Measurements from ENCODE around the gene SEMG1.

DNA sequence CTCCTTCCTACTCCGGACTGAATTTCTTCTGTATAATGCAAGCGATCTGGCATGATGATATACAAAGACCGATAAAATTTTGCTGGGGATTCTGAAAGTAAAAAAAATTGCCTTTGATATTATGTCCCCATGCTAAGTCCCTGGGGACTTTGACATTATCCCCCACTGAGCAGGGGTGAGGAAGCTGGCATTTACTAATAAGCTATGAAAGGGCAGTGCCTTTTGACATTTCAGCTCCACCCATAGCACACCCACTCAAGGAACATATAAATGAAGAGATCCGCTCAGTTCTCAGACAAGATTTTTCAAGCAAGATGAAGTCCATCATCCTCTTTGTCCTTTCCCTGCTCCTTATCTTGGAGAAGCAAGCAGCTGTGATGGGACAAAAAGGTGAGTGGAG lies 14.2 kb downstream of the SEMG1 start, which contains the start of gene SEMG2:
- TF ChIP-seq, protein P1, sequence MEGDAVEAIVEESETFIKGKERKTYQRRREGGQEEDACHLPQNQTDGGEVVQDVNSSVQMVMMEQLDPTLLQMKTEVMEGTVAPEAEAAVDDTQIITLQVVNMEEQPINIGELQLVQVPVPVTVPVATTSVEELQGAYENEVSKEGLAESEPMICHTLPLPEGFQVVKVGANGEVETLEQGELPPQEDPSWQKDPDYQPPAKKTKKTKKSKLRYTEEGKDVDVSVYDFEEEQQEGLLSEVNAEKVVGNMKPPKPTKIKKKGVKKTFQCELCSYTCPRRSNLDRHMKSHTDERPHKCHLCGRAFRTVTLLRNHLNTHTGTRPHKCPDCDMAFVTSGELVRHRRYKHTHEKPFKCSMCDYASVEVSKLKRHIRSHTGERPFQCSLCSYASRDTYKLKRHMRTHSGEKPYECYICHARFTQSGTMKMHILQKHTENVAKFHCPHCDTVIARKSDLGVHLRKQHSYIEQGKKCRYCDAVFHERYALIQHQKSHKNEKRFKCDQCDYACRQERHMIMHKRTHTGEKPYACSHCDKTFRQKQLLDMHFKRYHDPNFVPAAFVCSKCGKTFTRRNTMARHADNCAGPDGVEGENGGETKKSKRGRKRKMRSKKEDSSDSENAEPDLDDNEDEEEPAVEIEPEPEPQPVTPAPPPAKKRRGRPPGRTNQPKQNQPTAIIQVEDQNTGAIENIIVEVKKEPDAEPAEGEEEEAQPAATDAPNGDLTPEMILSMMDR (IDR thresholded peaks at IDR 0.05; ENCODE audit: low read depth, low read length), result no peak
- TF ChIP-seq MAX (IDR thresholded peaks at IDR 0.05; ENCODE audit: low read depth, low read length) (no peak), MYC (IDR thresholded peaks at IDR 0.05; ENCODE audit: low read depth, low read length) (no peak)

All from NB4 (cell line).